Neural cell (in vitro differentiated cells): ENCODE data around the gene SRSF12. TPM values are rescaled to one million over a fixed set of nuclear protein-coding genes. Genes with fewer than 3 reads are reported as not detected.

Experiments
- H2AFZ ChIP-seq: fragments of 200-600, 300-800 bp; sonication (generic), shearing (Covaris generic); 2 replicates; pipeline ENCODE4 v1.6.0; 2014; ENCODE audit warnings: low read depth, mild to moderate bottlenecking, antibody characterized with exemption, low read length, moderate library complexity
- H3F3A ChIP-seq: fragments of 200-600 bp; shearing (Covaris generic); 2 replicates; pipeline ENCODE4 v1.6.1; 2016; ENCODE audit warnings: mild to moderate bottlenecking, moderate library complexity, mixed read lengths, antibody characterized with exemption, low read length; ENCODE audit not compliant: insufficient read depth, poor library complexity, severe bottlenecking
- H3K27ac ChIP-seq: fragments of 200-600, 300-800 bp; sonication (generic), shearing (Covaris generic); 2 replicates; pipeline ENCODE4 v1.5.1; 2014; ENCODE audit warnings: mild to moderate bottlenecking, low read length, moderate library complexity
- H3K27me3 ChIP-seq: fragments of 300-800, 200-600 bp; sonication (generic), shearing (Covaris generic); 2 replicates; pipeline ENCODE4 v1.6.0; 2014; ENCODE audit warnings: mild to moderate bottlenecking, low read depth, low read length, moderate library complexity; ENCODE audit not compliant: insufficient read depth
- H3K36me3 ChIP-seq: fragments of 300-800, 200-600 bp; sonication (generic), shearing (Covaris generic); 2 replicates; pipeline ENCODE4 v1.5.1; 2014; ENCODE audit warnings: mild to moderate bottlenecking, antibody characterized with exemption, low read length, moderate library complexity; ENCODE audit not compliant: insufficient read depth
- H3K4me2 ChIP-seq: fragments of 300-800, 200-600 bp; sonication (generic), shearing (Covaris generic); 2 replicates; pipeline ENCODE4 v1.6.0; 2014; ENCODE audit warnings: mild to moderate bottlenecking, low read length
- H3K4me3 ChIP-seq: fragments of 300-800, 200-600 bp; sonication (generic), shearing (Covaris generic); 2 replicates; pipeline ENCODE4 v1.5.1; 2014; ENCODE audit warnings: mild to moderate bottlenecking, low read length, moderate library complexity
- H3K79me2 ChIP-seq: fragments of 200-600 bp; shearing (Covaris generic); replicated peaks from 2 replicates; pipeline ENCODE4 v1.6.0; 2014; ENCODE audit warnings: mild to moderate bottlenecking, low read length, moderate library complexity; ENCODE audit not compliant: insufficient read depth
- H3K9ac ChIP-seq: fragments of 300-800, 200-600 bp; sonication (generic), shearing (Covaris generic); 2 replicates; pipeline ENCODE4 v1.6.1; 2016; ENCODE audit warnings: mild to moderate bottlenecking, low read length, mixed read lengths
- H3K9me2 ChIP-seq: fragments of 200-600 bp; shearing (Covaris generic); 2 replicates; pipeline ENCODE4 v1.6.1; 2016; ENCODE audit warnings: mild to moderate bottlenecking, low read length, mixed read lengths; ENCODE audit not compliant: insufficient read depth
- H3K9me3 ChIP-seq: fragments of 200-600, 300-800 bp; sonication (generic), shearing (Covaris generic); 2 replicates; pipeline ENCODE4 v1.6.1; 2016; ENCODE audit warnings: mild to moderate bottlenecking, mixed run types, low read length, moderate library complexity, mixed read lengths
- H4K20me1 ChIP-seq: fragments of 200-600 bp; shearing (Covaris generic); 2 replicates; pipeline ENCODE4 v1.6.1; 2016; ENCODE audit warnings: mild to moderate bottlenecking, mixed run types; ENCODE audit not compliant: insufficient read depth
- EP300 ChIP-seq: fragments of 450-650 bp; conservative IDR thresholded peaks from 2 replicates; pipeline ENCODE4 v1.6.1; 2014; ENCODE audit warnings: antibody characterized with exemption, mild to moderate bottlenecking, moderate library complexity; ENCODE audit not compliant: poor library complexity, severe bottlenecking
- EZH2 ChIP-seq: fragments of 200-600, 300-800 bp; shearing (Covaris generic), sonication (generic); IDR thresholded peaks from 2 replicates; pipeline ENCODE4 v1.6.1; 2014; ENCODE audit warnings: antibody characterized with exemption, low read length, borderline replicate concordance, mild to moderate bottlenecking; ENCODE audit not compliant: insufficient read depth, poor library complexity, severe bottlenecking
- MXI1 ChIP-seq: fragments of 450-650 bp; conservative IDR thresholded peaks from 2 replicates; pipeline ENCODE4 v1.6.1; 2014; ENCODE audit warnings: antibody characterized with exemption, mild to moderate bottlenecking; ENCODE audit not compliant: poor library complexity, severe bottlenecking
- POLR2AphosphoS5 ChIP-seq: IDR thresholded peaks from 2 replicates; pipeline ENCODE4 v1.6.1; 2012
- RAD21 ChIP-seq: fragments of 450-650 bp; conservative IDR thresholded peaks from 2 replicates; pipeline ENCODE4 v1.6.1; 2014; ENCODE audit warnings: antibody characterized with exemption, mild to moderate bottlenecking, moderate library complexity
- SMC3 ChIP-seq: fragments of 450-650 bp; conservative IDR thresholded peaks from 2 replicates; pipeline ENCODE4 v1.6.1; 2014; ENCODE audit warnings: antibody characterized with exemption, mild to moderate bottlenecking, moderate library complexity; ENCODE audit not compliant: poor library complexity
- TAF1 ChIP-seq: IDR thresholded peaks from 2 replicates; pipeline ENCODE4 v1.6.1; 2012; ENCODE audit warnings: low read depth
- polyA plus RNA-seq: library from polyadenylated mRNA; depleted of rRNA; stranded (reverse); fragments of >200 nt; gene quantifications from 2 replicates; pipeline ENCODE4 v1.2.3, GENCODE V29; 2014
- TF ChIP-seq, protein P1 (sequence below): fragments of 450-650 bp; IDR thresholded peaks from 2 replicates; pipeline ENCODE4 v1.5.1; 2014; ENCODE audit warnings: antibody characterized with exemption, mild to moderate bottlenecking, moderate library complexity; ENCODE audit not compliant: poor library complexity, severe bottlenecking
- TF ChIP-seq, protein P2 (sequence below): IDR thresholded peaks from 2 replicates; pipeline ENCODE4 v1.6.1; 2012; ENCODE audit warnings: borderline replicate concordance

SRSF12 gene
- polyA plus RNA-seq, 1 donor from 2014 or later: 44.0 TPM

GRCh38 chr6:89071036-89071435, 46.8 kb downstream of the SRSF12 start:
- no peak overlapping the region for H3K4me3 ChIP-seq
- no peaks in the 10 kb centered on the region for H3K9me3 ChIP-seq
- no peaks in the 10 kb centered on the region for H3K79me2 ChIP-seq
- H3K27me3 ChIP-seq: no peaks in the 10 kb centered on the region
- H3K4me2 ChIP-seq: no peak overlapping the region
- no peaks in the 10 kb centered on the region for H3K9me2 ChIP-seq
- TF ChIP-seq EZH2 (no peak), RAD21 (no peak), TAF1 (no peak), POLR2AphosphoS5 (no peak), SMC3 (no peak), MXI1 (no peak), EP300 (no peak)
- TF ChIP-seq, protein P1, sequence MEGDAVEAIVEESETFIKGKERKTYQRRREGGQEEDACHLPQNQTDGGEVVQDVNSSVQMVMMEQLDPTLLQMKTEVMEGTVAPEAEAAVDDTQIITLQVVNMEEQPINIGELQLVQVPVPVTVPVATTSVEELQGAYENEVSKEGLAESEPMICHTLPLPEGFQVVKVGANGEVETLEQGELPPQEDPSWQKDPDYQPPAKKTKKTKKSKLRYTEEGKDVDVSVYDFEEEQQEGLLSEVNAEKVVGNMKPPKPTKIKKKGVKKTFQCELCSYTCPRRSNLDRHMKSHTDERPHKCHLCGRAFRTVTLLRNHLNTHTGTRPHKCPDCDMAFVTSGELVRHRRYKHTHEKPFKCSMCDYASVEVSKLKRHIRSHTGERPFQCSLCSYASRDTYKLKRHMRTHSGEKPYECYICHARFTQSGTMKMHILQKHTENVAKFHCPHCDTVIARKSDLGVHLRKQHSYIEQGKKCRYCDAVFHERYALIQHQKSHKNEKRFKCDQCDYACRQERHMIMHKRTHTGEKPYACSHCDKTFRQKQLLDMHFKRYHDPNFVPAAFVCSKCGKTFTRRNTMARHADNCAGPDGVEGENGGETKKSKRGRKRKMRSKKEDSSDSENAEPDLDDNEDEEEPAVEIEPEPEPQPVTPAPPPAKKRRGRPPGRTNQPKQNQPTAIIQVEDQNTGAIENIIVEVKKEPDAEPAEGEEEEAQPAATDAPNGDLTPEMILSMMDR: no peak
- TF ChIP-seq, protein P2, sequence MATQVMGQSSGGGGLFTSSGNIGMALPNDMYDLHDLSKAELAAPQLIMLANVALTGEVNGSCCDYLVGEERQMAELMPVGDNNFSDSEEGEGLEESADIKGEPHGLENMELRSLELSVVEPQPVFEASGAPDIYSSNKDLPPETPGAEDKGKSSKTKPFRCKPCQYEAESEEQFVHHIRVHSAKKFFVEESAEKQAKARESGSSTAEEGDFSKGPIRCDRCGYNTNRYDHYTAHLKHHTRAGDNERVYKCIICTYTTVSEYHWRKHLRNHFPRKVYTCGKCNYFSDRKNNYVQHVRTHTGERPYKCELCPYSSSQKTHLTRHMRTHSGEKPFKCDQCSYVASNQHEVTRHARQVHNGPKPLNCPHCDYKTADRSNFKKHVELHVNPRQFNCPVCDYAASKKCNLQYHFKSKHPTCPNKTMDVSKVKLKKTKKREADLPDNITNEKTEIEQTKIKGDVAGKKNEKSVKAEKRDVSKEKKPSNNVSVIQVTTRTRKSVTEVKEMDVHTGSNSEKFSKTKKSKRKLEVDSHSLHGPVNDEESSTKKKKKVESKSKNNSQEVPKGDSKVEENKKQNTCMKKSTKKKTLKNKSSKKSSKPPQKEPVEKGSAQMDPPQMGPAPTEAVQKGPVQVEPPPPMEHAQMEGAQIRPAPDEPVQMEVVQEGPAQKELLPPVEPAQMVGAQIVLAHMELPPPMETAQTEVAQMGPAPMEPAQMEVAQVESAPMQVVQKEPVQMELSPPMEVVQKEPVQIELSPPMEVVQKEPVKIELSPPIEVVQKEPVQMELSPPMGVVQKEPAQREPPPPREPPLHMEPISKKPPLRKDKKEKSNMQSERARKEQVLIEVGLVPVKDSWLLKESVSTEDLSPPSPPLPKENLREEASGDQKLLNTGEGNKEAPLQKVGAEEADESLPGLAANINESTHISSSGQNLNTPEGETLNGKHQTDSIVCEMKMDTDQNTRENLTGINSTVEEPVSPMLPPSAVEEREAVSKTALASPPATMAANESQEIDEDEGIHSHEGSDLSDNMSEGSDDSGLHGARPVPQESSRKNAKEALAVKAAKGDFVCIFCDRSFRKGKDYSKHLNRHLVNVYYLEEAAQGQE: no peak
- H3K9ac ChIP-seq: no peak overlapping the region
- H3K36me3 ChIP-seq: no peaks in the 10 kb centered on the region
- H2AFZ ChIP-seq: no peak overlapping the region
- H3K27ac ChIP-seq: no peak overlapping the region
- H4K20me1 ChIP-seq: no peaks in the 10 kb centered on the region
- H3F3A ChIP-seq: no peaks in the 10 kb centered on the region

DNA sequence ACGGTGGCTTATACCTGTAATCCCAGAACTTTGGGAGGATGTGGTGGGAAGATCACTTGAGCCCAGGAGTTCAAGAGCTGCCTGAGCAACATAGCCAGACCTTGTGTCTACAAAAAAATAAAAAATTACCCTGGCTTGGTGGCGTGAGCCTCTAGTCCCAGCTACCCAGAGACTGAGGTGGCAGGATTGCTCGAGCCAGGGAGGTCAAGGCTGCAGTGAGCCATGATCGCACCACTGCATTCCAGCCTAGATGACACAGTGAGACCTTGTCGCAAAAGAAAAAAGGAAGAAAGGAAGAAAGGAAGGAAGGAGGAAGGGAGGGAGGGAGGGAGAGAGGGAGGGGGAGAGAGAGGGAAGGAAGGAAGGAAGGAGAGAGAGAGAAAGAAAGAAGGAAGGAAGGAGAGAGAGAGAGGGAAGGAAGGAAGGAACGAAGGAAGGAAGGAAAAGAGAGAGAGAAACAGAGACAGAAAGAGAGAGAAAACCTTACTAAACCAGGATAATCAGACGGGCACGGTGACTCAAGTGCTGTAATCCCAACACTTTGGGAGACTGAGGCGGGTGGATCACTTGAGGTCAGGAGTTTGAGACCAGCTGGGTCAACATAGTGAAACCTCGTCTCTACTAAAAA, 48.2 kb downstream of the SRSF12 start:
- Histone ChIP-seq H3F3A (no peaks in the 10 kb centered on the region), H2AFZ (no peak overlapping the region), H3K9me2 (no peaks in the 10 kb centered on the region), H4K20me1 (no peaks in the 10 kb centered on the region), H3K9ac (no peak overlapping the region), H3K79me2 (no peaks in the 10 kb centered on the region), H3K27me3 (no peaks in the 10 kb centered on the region), H3K36me3 (no peaks in the 10 kb centered on the region), H3K4me3 (no peak overlapping the region), H3K27ac (no peak overlapping the region), H3K9me3 (no peaks in the 10 kb centered on the region), H3K4me2 (no peak overlapping the region)
- TF ChIP-seq POLR2AphosphoS5 (no peak), RAD21 (no peak), MXI1 (no peak), TAF1 (no peak), SMC3 (no peak), EZH2 (no peak), EP300 (no peak)
- TF ChIP-seq, protein P2: no peak
- TF ChIP-seq, protein P1: no peak
